GM21529 (cell line): ENCODE results near the gene NME9.

Source experiments
- ATAC-seq: cut with Tn5 transposase; IDR thresholded peaks from one replicate; pipeline ENCODE4 v1.9.1; 2021; ENCODE audit not compliant: unreplicated experiment

NME9 gene

DNA sequence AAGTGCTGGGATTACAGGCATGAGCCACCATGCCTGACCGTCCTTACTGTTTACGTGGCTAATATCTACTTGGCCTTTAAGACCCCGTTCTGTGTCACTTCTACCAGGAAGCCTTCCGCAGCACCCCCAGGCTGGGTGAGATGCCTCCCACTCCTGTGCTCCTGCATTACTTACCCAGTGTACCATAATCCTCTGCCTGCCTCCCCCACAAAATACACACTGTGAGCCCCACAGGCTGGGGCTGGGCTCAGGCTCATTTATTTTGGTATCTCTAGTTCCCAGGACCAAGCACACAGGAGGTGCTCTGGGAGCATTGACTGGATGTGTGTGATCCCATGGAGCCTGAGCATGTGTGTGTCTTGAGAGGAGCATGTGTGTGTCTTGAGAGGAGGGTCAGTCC, 33.7 kb upstream of the NME9 start:
- no peak for ATAC-seq

DNA sequence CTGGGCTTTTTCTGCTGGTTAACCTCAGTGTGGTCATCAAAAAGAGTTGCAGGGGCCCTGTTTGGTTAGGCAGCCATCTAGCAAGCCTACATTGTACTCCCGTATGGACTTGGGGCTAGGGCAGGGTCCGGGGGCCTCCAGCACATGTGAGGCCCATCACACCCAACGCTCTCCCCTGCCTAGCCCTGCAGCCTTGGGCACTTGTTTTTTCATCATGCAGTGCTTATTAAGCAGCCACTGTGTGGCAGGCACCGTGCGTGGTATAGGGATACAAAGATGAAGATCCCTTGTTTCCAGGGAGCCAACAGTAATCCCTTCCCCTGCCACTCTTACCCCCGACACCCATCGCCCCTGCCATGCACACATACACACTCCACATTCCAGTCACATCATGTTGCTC, 32.9 kb upstream of the NME9 start:
- no peak for ATAC-seq

DNA sequence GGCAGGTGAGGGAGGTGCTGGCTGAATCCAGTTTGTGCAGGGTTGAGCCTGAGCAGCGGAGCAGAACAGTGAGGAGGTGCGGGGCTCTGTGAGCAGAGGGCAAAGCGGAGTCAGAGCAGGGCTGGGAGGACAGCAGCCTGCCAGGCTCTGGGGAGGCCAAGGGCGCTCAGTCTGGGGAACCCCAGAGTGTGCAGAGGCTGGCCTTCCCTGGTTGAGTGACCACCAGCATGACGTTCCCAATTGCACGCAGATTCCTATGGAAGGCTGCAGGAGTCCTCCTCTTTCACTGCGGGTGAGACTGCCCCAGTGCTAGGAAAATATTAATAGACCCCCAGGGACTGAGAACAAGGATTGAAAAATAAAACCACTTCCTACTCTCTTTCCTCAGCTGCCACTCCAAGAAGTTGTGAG, 31.9 kb upstream of the NME9 start:
- no peak for ATAC-seq

DNA sequence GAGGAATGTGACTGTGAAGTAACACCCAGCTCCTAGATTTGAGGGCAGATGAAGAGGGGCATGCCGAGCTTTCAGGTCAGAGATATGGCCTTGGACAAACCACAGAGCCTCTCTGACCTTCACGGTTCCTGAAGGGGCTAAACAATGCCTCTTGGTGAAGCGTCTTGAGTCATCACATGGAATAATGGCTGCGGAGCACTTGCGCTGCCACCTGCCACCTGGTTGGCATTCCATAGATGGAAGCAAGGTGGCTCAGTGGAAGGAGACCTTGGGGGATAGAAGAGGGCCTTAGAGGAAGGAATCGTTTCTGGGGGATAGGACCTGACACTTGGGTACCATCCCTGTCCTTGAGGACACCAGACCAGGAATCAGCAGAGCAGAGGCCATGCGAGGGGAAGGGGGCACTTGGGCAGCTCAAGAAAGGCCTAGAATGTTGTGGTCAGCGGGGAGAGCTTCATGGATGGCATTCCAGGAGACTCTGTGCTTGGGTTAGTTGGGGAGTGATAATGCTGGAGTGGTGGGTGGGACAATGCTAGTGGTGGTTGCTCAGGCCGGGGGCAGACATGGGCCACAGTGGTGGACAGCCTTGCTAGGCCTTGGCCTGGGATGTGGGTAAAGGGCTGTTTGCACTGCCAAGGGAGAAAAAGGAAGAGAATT, 31.3 kb upstream of the NME9 start:
- no peak for ATAC-seq

DNA sequence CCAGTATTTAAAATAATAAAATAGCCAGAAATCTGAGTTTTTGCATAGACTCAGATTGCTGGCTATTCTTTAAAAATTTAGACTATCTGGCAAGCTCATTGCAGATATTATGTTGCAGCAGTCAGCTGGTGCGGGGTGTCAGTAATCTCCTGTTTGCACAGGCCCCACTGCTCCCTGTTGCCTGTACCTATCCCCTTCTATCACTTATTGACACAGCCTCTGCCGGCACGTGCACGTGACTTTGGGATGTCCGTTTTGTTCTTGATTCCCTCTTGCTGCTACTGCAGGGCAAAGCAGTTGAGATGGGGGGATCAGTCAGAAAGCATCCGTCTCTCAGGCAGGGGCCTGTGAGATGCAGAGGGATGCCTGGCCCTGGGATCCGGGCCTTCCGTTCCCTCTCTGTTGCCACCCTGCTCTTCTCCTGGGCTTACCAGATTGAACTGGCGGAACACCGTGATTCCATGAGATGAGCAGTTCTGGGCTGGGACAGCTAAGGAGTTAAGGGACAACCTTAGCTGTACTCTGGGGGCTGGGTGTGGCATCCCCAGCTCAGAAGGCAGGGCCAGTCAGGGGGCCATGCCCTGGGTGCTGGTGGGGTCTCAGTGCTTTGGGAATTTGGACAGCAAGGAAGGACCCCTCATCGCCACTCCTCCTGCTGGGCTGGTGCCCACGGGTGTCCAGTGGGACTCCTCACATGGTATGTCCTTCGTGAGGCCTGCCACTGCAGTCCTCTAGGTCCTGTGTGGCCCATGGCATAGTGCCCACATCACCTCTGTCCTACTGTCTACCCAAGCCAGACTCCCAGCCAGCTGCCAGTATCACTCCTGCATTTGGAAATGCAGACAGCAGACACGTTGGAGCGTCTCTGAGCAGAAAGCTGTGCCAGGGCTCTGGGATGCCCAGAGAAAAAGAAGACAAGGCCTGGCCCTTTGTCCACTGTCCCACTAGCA, 30.5 kb upstream of the NME9 start:
- ATAC-seq, result no peak

DNA sequence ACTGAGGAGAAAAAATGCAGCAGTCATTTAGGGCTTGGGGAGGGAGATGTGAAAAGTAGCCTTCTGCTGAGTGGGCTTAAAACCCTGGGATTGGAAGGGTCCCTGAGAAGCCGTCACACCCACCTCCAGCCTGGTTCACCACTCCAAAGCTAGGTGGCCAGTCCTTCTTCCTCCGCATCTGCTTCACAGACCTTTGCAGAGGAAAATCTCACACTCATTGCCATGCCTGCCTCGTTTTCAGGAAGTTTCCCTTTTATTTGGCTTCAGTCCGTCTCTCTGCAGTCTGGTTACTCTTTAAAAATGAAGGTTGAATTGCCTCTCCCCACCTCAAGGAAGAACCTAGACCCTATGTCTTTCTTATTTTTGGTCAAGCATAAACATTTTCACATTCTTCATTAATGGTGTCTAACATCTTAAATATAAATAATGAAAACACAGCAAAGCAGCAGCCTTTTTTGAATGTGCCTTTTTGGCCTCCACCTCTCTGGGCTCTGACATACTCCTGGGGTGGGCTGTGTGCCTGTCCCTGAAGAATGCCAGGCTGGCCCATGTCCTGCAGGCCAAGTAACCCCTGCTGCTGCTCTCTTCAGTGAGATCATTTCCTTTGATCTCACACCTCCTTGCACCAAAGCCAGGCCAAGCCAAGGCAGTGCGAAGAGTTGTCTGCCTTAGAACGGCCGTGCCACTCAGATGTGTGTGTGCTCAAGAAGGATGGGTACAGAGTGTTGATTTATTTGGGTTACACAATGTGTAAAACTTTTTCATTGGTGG, 29.7 kb upstream of the NME9 start:
- ATAC-seq, result no peak

DNA sequence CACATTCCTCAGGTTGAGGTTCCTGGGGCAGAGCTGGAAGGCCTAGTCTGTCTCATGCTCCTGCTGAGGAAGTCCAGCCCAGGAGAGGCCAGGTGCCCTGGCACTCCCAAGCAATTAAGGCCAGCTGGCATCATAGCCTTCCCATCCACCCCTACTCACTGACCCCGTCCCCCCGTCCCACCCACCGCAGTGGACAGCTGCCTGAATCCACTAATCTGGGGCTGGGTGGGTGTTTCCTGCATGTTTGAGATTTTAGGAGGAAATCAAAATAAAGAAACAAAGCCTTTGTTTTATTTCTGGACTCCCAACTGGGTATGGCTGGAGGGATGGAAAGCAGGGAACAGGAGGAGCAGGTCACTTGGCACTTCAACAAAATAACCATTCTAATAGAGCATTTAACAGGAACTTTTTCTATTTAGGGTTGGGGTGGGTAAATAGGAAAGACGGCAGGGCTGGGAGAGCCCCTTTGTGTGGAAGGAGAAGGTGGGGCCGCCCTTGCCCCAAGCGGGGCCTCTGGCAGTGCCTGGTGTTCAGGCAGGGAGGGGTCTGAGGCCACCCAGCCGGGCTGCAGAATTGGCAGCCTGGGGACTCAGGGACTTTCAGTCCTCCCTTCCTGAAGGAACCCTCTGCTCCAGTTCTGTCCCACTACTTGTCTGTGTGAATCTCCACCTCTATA, 27.2 kb upstream of the NME9 start:
- ATAC-seq, result no peak

DNA sequence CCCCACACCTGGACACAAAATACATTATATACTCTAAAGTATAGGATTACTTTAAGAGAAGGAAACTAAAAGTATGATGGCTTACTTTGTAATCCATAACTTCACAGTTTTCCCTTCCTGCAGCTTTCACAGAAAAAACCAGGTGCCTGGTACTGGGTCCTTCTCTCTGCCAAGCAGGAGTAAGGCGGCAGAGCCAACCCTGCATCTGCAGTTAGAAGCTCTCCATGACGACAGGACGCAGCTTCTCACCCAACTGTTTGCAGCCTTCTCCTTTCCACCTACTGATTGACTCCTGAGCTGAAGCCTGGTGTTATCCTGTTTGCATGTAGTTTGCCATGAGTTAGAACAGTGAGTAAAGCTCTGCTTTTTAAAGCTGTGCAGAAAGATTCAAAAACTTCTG, 25.4 kb upstream of the NME9 start:
- no peak for ATAC-seq

DNA sequence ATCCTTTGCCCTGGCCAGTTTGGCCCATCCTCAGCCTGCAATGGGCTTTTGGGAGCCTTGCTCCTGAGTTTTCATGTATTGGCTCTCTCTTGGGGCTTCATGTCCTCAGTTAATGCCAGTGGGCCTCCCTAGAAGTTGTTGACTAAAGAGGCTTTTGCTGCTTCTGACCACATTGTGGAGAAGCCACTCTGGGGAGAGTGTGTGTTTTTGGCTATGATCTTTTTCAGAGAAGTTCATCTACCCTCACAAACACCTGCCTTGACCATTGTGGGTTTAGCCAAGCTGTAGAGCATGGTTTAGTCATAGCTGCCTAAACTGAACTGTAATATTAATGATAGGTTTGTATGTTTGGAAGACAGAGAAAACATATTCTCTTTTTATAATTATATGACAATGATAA, 24.7 kb upstream of the NME9 start:
- ATAC-seq, result no peak

DNA sequence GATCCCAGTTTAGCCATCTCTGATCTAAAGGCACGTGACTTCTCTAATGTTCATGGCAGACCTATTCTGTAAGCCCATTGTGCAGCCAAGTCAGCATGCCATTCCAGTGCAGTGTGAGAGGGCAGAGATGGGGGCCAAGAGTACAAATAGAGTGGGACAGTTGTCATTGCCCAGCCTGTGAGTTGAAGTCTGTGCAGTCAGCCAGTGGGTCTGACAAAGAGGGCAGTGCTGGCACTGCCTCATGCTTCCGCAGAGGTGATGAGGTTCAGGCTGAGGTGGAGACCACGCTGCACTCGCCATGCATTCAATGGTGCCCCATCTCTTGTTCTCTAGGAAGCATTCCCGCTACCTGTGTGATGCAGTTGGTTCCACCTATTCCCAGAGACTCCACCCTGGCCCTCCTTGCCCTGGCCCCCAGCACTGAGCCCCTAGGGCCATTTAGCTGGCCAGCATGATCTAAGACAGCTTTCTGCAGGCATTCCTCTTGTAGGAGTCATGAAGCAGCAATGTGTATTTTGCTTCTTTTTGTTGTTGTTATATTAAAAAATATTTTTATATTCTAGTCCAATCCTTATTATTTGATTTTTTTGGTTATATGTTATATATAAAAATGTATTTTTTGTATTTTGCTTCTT, 22.4 kb upstream of the NME9 start:
- no peak for ATAC-seq

DNA sequence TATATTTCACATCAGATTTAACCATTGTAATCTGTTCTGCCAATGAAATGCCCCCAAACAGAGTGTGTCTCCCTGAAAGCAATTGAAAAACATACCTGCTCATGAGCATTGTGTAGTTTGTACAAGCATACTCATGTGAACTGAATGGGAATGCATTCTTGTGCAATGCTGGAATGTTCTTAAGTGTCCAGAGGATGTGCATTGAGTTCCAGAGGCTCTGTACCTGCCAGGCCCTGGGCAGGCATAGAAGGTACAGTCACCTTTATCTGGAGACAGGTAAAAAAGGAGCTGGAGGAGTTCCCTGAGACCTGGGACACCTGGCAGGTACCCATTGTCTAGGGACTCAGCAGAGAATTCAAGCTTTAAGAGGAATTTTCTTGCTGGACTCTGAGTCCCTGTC, 21.5 kb upstream of the NME9 start:
- ATAC-seq, result no peak

DNA sequence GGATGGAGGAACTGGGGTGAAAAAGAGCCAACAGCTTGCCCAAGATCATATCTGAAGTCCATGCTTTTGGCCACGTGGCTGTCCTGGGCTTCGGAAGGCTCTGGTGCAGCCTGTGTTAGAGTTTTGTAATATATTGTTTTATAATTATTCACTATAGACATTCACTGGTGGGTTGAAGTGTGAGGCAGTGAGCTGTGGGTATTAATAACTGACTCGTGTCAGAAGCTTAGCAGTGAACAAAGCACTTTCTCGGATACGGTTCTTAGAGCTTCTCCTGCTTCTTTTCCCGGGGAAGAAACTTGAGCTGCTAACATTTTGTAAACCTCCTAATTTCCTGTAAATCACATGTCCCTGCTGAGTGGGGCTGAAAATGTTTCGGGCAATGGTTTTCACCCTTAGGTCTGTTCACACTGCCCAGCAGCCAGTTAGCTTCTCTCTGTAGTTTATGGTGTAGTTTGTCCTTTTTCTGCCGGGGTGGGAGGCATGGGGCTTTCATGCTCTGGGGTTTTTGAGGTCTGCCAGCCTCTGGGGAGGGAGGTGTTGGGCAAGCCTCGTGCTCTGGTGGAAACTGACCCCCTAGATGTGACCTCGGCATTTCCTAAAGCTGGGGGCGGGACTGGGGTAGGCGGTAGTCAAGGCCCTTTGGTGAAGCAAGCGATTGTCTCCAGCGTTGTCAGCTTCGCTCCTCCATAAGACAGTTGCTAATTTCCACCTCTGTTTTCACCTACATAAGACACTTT, 20.4 kb upstream of the NME9 start:
- ATAC-seq, result no peak

DNA sequence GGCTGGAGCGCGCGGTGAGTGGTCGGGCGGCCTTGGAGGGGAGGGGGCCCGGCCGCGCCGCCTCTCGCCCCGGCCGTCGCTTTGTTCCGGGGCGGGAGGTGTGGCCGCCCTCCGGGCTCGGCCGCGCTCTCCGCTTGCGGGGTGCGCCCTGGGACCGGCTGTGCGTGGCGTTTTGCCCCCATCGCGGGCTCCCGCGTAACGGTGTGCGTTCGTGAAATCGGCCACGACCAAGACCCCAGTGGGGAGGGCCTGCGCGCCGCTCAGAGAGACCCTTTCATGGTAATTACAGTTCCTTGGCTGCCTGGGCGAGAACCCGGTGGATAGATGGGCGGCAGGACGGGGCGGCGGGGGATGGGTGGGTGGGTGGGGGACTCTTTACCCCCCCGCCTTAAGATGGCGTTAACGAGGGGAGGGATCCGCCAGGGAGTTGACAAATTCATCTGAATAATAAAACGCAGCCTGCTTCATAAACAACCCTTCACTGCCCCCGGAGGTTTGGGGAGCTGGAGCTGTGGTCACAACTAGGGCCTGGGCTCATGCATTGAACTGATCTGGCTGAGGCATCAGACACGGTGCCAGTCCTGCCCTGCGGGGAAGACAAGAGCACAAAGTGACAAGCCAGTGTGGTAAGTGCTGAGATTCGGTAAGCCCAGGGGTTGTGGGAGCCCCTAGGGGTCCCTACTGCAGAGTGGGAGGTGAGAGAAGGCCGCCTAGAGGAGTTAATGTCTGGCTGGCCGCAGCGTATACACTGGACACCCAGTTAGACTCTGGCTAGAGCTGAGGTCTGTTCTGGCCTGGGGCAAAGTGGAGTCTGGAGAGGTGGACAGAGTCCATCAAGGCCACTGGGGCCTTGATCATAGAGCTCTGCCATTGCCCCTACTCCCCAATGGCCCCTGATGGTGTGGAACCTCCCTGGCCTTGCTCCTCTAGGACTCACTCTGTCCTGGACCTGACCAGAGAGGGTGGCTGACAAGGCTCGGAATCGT, 19.4 kb upstream of the NME9 start:
- ATAC-seq, result no peak

DNA sequence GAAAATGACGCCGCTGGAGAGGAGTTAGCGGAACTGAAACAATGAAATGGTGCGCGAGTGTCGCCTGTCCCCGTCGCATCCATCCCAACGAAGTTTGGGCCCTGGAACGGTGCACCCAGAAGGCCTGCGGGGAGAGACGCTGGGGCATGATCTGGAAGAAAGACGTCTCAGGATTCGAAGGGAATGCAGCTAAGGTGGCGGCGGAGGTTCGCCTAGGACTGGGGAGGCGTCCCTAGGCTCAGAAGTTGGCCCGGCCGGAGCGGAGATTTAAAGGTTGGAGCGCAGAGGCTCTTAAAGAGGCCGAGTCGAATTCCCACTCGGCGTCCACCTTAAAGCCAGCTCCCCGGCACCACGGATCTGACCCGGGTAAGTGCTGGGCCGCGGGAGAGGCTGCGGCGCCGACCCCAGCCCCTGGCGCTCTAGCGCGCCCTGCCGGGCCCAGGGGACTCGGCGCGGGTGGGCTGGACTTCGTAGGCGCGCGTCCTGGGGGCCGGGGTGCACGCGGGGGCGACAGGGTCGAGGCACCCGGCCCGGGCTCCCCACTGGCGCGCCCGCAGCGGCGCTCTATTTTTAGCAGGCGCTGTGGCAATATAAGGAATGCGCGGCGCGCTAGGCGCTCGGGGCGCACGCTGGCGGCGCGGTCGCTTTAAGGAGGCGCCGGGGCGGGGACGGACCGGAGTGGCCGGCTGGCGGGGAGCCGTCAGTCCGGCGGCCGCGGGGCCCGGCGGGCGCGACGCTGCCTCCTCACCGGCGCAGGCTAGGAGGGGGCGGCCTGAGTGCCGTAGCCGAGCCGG, 18.5 kb upstream of the NME9 start, which contains the start of gene MRAS:
TSS of gene MRAS (plus strand) at position 620 of the 794 bp plus-strand sequence. CDS start 24,305 bp downstream, outside the sequence.
- no peak for ATAC-seq

DNA sequence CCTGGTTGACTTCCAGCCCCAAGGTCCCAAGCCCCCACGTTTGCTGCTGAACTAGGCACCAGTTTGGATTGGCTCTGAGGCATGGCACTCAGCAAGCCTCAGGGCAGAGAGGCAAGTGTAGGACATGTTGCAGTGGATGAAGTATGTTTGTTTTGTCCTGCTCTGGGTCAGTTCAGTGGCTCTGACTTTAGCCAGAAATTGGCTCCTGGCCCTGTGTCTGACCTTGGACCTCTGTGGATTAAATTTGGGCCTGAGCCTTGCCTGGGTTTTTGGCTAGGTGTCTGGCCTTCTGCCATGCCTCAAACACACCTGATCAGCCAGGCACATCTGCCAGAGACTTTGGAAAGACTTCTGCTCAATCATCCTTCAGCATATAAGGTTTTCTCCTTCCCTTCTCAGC, 15.1 kb upstream of the NME9 start:
- no peak for ATAC-seq

DNA sequence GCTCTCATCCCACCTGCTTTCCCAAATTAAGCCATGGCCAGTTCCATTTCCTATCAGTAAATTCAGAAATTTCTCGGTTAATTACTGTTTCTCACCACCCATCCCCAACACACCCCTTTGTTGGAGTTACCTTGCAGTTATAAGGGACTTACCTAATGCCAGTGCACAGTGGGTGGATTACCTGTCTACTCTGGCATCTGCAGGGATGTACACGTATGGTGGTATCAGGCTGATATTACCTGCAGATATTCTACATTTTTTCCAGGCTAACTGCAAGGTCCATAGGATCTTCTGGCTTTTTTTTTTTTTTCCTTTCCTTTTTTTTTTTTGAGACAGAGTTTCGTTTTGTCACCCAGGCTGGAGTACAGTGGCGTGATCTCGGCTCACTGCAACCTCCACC, 10.9 kb upstream of the NME9 start:
- no peak for ATAC-seq

DNA sequence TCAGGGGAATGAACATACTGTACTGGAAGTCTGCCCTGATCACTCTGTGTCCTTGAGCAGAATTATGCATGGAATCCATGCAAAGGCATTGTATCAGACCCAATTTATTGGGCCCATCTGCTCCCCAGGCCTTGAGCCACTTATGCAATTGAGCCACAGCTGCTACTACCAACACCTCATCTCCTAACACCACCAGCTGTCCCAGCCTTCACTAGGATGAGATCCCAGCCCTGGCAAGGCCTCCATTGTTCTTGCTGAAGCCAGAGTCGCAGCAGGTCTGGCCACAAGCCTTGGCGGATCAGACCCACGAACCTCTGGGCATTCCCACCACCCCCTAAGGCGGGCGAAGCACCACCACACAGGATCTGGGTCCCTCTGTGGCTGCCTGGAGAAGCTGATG, 9.2 kb upstream of the NME9 start:
- no peak for ATAC-seq

DNA sequence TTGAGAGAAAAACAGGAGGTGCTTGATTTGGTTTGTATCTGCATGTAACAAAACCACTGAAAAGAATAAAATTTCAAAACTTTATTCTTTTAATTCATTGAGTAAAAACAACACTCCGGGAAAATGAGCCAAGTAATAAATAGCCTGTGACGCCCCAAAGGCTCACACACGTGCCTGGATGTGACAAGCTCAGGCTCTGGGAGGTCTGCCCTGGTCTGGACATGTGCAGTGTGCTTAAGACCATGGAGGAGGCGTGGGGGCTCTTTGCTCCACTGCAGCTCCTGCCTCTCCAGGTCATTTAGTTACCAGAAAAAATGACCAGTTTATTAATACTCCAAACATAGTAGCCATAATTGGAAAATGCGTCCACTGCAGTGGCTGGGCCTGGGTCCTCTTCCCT, 8.6 kb upstream of the NME9 start:
- no peak for ATAC-seq
